Retinal pigment epithelial cell (primary cell): Measurements from ENCODE around the gene OSGIN1.

Source experiments
- DNase-seq: peaks from one replicate; pipeline ENCODE4 v3.0.0-alpha.2; 2010; ENCODE audit warnings: low read depth
- H3K4me3 ChIP-seq: 2 replicates; pipeline ENCODE4 v1.5.1; 2011; ENCODE audit warnings: mild to moderate bottlenecking, low read length, control low read depth, moderate library complexity
- TF ChIP-seq, protein P1 (sequence below): conservative IDR thresholded peaks from 2 replicates; pipeline ENCODE4 v1.5.1; 2011; ENCODE audit warnings: low read depth, low read length, control low read depth, inconsistent platforms

Gene OSGIN1

DNA sequence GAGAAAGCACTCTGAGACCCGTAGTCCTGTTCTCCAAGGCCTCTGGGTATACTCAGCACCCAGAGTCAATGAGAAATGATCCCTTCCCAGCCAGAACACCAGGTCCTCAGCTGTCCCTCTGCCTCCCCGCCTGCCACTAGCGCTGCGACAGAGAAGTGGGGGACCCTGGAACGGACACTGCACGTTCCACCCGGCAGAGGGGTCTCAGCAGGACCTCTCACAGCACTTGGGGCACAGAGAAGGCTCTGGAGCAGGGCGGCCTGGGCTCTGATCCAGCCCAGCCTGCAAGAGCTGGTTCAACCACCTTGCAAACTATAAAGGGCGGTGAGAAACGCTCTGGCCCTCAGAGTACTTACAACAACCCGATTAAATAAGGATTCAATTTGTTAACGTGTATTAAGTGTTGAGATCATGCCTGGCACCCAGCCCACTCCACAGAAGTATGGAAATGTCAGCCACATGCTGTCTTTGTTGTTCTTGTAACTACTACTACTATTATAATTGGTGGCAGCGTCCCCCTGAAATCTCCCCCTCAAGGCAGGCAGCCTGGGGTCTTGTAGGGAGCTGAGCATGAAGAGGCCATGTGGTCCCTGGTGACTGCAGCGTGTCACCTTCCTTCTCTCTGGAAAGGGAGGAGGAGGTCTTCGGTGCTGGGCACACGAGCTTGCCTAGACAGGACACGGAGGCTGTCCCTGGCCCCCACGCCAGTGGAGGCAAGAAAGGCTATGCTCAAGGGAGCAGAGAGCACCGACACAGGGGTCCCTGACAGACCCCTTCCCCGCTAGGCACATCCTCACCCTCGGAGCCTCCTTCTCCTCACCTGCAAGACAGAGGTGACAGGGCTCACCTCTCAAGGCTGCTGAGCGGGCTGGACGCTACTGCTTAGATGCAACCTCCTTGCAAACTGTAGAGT lies 2.4 kb downstream of the OSGIN1 start:
- TF ChIP-seq, protein P1, sequence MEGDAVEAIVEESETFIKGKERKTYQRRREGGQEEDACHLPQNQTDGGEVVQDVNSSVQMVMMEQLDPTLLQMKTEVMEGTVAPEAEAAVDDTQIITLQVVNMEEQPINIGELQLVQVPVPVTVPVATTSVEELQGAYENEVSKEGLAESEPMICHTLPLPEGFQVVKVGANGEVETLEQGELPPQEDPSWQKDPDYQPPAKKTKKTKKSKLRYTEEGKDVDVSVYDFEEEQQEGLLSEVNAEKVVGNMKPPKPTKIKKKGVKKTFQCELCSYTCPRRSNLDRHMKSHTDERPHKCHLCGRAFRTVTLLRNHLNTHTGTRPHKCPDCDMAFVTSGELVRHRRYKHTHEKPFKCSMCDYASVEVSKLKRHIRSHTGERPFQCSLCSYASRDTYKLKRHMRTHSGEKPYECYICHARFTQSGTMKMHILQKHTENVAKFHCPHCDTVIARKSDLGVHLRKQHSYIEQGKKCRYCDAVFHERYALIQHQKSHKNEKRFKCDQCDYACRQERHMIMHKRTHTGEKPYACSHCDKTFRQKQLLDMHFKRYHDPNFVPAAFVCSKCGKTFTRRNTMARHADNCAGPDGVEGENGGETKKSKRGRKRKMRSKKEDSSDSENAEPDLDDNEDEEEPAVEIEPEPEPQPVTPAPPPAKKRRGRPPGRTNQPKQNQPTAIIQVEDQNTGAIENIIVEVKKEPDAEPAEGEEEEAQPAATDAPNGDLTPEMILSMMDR, result no peak
- H3K4me3 ChIP-seq, result no peak overlapping the region
- DNase-seq, result no peak

DNA sequence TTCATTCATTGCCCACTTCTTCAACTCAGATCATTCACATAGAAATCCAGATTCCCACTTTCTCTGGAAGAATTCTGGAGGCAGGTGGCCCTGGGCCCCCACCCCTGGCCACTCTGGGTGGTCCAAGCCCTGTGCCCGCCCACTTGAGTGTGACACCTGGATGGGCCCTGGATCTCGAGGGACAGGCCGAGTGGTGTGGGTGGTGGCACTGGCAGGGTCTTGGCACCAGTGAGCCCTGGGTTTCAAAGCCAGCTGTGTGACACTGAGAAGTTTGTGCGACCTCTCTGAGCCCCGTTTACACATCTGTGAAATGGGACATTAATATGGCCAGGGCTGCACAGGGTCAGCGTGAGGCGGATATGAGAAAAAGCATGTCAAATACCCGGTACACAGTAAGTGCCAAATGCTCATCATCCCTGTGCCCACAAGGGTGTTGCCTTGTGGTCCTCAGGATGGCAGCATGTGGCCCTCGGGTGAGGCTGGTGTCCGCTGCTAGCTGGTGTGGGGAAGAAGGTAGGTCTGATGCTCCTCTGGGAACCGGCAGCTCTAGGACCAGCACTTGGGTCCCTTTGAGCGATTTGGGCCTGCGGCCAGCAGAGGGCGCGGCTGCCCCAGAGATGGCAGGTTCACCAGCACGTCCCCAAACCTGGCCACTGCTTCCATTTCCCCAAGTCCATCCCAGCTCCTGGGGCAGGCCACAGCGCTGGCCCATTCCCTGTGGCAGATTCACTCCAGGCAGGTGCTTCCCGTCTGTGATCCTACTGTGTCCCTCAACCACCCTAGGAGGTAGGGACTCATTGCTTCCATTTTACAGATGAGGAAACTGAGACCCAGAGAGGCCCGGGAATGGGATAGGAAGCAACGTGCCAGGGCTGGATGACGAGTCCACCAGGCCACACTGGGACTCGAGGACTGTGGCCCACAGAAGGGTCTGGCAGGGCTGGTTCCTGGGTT lies 3.6 kb downstream of the OSGIN1 start:
- TF ChIP-seq, protein P1, result peak; percentile 96
- H3K4me3 ChIP-seq, result no peak overlapping the region
- no peak for DNase-seq

DNA sequence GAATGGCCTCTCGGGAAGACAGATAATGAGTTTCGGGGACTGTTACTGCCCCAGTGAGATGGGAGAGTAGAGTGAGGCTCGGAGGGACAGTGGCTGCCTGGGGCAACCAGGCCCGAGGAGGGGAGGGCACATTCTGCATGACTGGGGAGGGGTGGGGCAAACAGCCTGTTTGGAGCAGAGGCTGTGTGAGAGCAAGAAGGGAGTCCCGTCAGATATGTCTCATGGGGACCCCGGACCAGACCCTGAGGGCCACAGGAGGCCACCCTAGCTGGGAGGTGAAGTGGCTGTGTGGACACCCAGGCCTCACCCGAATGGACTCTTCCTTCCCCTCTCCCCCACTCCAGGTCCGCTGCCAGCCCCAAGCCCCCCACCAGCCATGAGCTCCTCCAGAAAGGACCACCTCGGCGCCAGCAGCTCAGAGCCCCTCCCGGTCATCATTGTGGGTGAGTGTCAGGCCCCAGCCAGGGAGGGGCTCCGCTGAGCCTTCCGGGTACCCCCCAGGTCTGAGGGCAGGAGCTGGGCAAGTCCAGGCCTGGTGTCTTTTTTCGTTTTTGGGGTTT lies 4.3 kb downstream of the OSGIN1 start:
- H3K4me3 ChIP-seq, result no peak overlapping the region
- TF ChIP-seq, protein P1, result no peak
- no peak for DNase-seq

DNA sequence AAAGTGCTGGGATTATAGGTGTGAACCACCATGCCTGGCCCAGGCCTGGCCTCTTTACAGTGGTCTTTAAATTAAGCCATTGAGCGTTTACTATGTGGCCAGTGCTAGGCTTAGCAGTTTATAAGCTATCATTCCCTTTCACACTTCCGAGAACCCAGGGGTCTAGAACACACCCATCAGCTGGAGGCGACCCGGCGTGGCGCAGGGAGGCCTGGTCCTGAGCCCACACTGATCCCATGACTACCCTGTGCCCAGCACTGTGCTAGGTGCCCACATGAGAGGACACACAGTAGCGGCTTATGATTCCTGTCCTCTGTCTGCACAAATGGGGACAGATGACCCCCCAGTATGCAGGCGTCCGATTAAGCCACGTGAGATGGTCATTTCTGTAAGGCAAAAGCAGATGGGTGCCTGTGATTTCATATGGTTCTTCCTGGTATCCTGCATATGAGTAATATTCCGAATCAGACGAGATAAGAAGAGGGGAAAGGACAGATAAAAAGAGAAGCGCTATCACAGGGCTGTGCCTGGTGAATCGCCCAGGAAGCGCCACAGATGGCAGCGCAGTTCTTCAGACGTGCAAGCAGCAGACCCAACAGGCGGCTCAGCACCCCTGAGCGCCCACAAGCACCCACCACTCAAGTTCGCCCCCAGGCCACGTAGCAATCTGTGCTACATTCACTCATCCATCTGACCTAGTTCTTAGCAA lies 5.3 kb downstream of the OSGIN1 start:
- no peak overlapping the region for H3K4me3 ChIP-seq
- TF ChIP-seq, protein P1, result no peak
- no peak for DNase-seq

DNA sequence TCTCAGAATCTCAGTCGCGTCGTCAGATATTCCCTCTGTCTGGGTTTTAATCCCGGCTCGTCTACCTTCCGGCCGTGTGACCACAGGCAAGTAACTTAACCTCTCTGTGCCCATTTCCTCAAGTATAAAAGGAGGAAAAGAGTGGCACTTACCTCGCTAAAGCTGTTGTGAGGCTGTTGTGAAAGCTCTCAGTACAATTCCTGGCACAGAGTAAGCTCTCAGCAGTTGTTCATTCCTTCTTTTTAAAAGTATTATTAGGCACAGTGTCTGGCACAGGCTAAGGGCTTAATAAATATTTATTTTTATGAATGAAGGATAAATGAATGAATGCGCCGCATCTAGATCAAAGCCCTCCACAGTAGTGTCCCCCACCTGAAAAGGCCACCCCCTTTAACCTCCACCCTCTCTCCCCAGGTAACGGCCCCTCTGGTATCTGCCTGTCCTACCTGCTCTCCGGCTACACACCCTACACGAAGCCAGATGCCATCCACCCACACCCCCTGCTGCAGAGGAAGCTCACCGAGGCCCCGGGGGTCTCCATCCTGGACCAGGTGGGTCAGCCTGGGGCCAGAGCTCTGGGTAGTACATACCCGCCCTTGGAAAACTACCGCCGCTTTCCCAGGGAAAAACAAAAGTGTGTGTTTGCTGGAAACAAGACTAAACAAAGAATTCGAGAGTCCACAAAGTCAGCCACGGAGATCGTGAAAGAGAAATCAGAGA lies 6.0 kb downstream of the OSGIN1 start:
- H3K4me3 ChIP-seq, result no peak overlapping the region
- TF ChIP-seq, protein P1, result no peak
- no peak for DNase-seq
